Right kidney (tissue), 1 donor: ENCODE data around the gene BPNT1.

Experiments
- DNase-seq: peaks from one replicate; pipeline ENCODE4 v3.0.0-alpha.2; 2016

BPNT1 gene

GRCh38 chr1:220011620-220012019 lies 78.0 kb downstream of the BPNT1 start:
- no peak for DNase-seq
